ENCODE results near the gene TSPOAP1. TPM values are rescaled to one million over a fixed set of nuclear protein-coding genes. Genes with fewer than 3 reads are reported as not detected.

The TSPOAP1 gene
- total RNA-seq, 1 donor from 2014 or later: 0.05 TPM

DNA sequence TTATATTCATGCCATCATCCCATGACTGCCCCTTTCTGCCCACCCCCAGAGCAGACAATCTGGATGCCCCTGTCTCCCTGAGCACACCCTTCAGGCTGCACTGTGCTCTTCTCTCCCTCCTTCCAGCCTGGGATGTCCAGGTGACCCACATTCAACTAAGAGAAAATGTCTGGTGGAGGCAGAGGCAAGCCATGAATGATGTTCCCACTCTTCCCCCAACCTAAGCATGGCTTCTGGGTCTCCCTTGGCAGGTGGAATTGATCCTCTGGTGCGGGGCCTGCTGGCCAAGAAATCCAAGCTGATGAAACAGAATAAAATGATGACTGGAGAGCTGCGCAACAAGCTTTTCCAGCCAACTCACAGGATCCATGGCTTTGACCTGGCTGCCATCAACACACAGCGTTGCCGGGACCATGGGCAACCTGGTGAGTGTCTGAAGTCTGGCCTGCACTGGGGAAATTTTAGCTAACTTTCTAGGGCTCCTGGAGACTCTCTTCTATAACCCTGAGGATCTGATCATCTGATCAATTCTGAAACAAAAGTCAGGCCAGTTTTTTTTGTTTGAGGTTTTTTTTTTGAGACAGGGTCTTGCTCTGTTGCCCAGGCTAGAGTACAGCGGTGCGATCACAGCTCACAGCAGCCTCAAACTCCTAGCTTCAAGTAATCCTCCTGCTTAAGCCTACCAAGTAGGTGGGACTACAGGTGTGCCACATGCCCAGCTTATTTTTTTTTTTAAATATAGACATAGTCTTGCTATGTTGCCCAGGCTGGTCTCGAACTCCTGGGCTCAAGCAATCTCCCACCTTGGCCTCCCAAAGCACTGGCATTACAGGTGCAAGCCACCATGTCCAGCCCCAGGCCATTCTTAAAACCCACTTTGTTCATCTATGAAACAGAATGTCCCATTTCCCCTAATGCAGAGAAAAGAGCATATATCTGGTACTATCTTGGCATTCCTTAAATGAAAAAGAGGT is 62.4 kb downstream of the TSPOAP1 start:
- Mint-ChIP-seq H3K4me3 (ENCODE audit: unreplicated experiment) (no peak overlapping the region), H3K27me3 (ENCODE audit: unreplicated experiment) (peaks cover 43% of the 10 kb centered on the region), H3K36me3 (ENCODE audit: unreplicated experiment) (no peaks in the 10 kb centered on the region), H3K27ac (ENCODE audit: unreplicated experiment) (no peak overlapping the region), H3K4me1 (ENCODE audit: unreplicated experiment) (no peaks in the 10 kb centered on the region), H3K9me3 (ENCODE audit: unreplicated experiment) (no peaks in the 10 kb centered on the region)
- peak; percentile 65 for DNase-seq (ENCODE audit: extremely low spot score, unreplicated experiment)
- TF ChIP-seq, protein P1, sequence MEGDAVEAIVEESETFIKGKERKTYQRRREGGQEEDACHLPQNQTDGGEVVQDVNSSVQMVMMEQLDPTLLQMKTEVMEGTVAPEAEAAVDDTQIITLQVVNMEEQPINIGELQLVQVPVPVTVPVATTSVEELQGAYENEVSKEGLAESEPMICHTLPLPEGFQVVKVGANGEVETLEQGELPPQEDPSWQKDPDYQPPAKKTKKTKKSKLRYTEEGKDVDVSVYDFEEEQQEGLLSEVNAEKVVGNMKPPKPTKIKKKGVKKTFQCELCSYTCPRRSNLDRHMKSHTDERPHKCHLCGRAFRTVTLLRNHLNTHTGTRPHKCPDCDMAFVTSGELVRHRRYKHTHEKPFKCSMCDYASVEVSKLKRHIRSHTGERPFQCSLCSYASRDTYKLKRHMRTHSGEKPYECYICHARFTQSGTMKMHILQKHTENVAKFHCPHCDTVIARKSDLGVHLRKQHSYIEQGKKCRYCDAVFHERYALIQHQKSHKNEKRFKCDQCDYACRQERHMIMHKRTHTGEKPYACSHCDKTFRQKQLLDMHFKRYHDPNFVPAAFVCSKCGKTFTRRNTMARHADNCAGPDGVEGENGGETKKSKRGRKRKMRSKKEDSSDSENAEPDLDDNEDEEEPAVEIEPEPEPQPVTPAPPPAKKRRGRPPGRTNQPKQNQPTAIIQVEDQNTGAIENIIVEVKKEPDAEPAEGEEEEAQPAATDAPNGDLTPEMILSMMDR (IDR thresholded peaks at IDR 0.05): no peak

DNA sequence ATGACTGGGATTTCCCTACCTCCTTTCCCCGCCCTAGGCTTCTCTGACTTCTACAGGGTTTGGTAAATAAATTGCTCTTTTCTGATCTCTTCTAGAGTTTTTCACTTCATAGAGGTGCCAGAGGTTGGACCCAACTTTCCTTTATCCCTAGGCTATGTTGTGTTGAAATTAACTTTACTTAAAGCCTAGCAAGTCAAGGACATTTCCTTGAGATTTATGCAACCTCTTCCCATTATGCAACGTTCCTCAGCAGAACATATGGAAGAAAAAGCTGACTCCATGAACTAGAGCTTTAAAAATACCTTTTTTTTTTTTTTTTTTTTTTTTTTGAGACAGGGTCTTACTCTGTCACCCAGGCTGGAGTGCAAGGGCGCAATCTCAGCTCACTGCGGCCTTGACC is 63.3 kb downstream of the TSPOAP1 start:
- H3K27me3 Mint-ChIP-seq (ENCODE audit: unreplicated experiment): peaks cover 53% of the 10 kb centered on the region
- no peak for DNase-seq (ENCODE audit: extremely low spot score, unreplicated experiment)
- TF ChIP-seq, protein P1 (IDR thresholded peaks at IDR 0.05): no peak
- H3K4me1 Mint-ChIP-seq (ENCODE audit: unreplicated experiment): no peaks in the 10 kb centered on the region
- no peak overlapping the region for H3K4me3 Mint-ChIP-seq (ENCODE audit: unreplicated experiment)
- no peaks in the 10 kb centered on the region for H3K36me3 Mint-ChIP-seq (ENCODE audit: unreplicated experiment)
- no peak overlapping the region for H3K27ac Mint-ChIP-seq (ENCODE audit: unreplicated experiment)
- H3K9me3 Mint-ChIP-seq (ENCODE audit: unreplicated experiment): no peaks in the 10 kb centered on the region

DNA sequence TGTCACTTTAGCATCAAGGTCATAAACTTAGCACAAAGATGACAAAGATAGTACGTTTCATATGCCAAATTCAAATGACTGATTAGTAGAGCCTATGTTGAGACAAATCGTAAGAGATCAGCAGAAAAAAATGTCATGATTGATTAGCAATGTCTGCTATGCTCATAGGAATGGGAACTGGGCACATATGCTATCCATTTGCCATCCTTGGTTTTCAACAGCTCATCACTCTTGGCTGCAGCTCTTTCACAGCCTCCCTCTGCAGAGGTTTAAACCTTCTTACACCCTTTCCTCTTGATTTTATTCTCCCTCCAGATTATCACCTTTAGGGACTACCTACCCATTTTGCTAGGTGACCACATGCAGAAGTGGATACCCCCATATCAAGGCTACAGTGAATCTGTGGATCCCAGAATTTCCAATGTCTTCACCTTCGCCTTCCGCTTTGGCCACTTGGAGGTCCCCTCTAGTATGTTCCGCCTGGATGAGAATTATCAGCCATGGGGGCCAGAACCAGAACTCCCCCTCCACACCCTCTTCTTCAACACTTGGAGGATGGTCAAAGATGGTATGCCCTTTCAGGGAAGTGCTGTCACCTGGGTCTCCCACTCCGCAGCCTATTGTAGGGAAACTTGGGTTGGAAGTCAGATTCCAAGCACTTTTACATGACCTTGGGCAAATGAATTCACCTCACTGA is 64.0 kb downstream of the TSPOAP1 start:
- DNase-seq (ENCODE audit: extremely low spot score, unreplicated experiment): peak; percentile 32
- Mint-ChIP-seq H3K9me3 (ENCODE audit: unreplicated experiment) (no peaks in the 10 kb centered on the region), H3K4me1 (ENCODE audit: unreplicated experiment) (no peaks in the 10 kb centered on the region), H3K27me3 (ENCODE audit: unreplicated experiment) (peaks cover 55% of the 10 kb centered on the region), H3K4me3 (ENCODE audit: unreplicated experiment) (no peak overlapping the region), H3K36me3 (ENCODE audit: unreplicated experiment) (no peaks in the 10 kb centered on the region), H3K27ac (ENCODE audit: unreplicated experiment) (no peak overlapping the region)
- TF ChIP-seq, protein P1 (IDR thresholded peaks at IDR 0.05): no peak

DNA sequence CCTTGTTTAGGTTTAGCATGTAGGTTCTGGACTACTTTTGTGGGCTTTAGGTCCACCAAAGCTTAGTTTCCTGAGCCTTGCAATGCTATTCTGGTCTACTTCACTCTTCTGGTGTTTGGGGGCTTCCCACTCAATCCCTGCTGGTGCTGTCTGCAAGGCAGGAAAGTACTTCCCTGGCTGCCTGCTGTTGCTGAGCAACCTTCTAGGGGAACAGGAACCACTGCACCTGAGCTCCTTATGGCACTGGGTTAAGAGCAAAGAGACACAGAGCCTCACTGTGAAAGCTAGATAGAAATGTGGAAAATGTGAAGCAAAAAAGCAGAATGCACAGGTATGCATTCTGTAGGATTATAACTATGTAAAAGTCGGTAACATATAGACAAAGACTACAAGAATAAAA is 64.8 kb downstream of the TSPOAP1 start:
- DNase-seq (ENCODE audit: extremely low spot score, unreplicated experiment): no peak
- Mint-ChIP-seq H3K36me3 (ENCODE audit: unreplicated experiment) (no peaks in the 10 kb centered on the region), H3K4me1 (ENCODE audit: unreplicated experiment) (no peaks in the 10 kb centered on the region), H3K27ac (ENCODE audit: unreplicated experiment) (no peak overlapping the region), H3K9me3 (ENCODE audit: unreplicated experiment) (no peaks in the 10 kb centered on the region), H3K4me3 (ENCODE audit: unreplicated experiment) (no peak overlapping the region), H3K27me3 (ENCODE audit: unreplicated experiment) (peaks cover 60% of the 10 kb centered on the region)
- TF ChIP-seq, protein P1 (IDR thresholded peaks at IDR 0.05): no peak

GRCh38 chr17:58262149-58262548 is 66.4 kb downstream of the TSPOAP1 start:
- Mint-ChIP-seq H3K36me3 (ENCODE audit: unreplicated experiment) (no peaks in the 10 kb centered on the region), H3K4me1 (ENCODE audit: unreplicated experiment) (no peaks in the 10 kb centered on the region), H3K4me3 (ENCODE audit: unreplicated experiment) (no peak overlapping the region), H3K27ac (ENCODE audit: unreplicated experiment) (no peak overlapping the region), H3K9me3 (ENCODE audit: unreplicated experiment) (no peaks in the 10 kb centered on the region), H3K27me3 (ENCODE audit: unreplicated experiment) (peaks cover 76% of the 10 kb centered on the region)
- TF ChIP-seq, protein P1 (IDR thresholded peaks at IDR 0.05): no peak
- no peak for DNase-seq (ENCODE audit: extremely low spot score, unreplicated experiment)
